ENCODE results near the gene ABI2.

- TF ChIP-seq CTCF (IDR thresholded peaks at IDR 0.05): no peak
- TF ChIP-seq ZFX (IDR thresholded peaks at IDR 0.05; ENCODE audit: borderline replicate concordance): no peak
Measured at GRCh38 chr2:203361922-203362321, 33.7 kb downstream of the ABI2 start.
